Endothelial cell of umbilical vein (primary cell): ENCODE results near the gene RASAL2. TPM values are rescaled to one million over a fixed set of nuclear protein-coding genes. Genes with fewer than 3 reads are reported as not detected.

Experiments
- BruUV-seq: library from RNA; stranded (reverse); fragments of 400-500 nt; replicated peaks from 2 replicates; lab custom pipeline; 2021; lab: Mats Ljungman, UMichigan
- CTCF ChIA-PET: fragments of 300-600, 350-600 bp; sonication (Branson Sonifier 250); formaldehyde crosslinking; loops from one replicate; lab custom pipeline; 2021; ENCODE audit warnings: antibody characterized with exemption, inconsistent platforms; lab: Charles Lee
- POLR2A ChIA-PET: fragments of 300-600, 350-600 bp; sonication (Branson Sonifier 250); formaldehyde crosslinking; loops from one replicate; lab custom pipeline; 2021; ENCODE audit warnings: antibody characterized with exemption, inconsistent platforms; lab: Charles Lee
- DNase-seq: peaks from one replicate; pipeline ENCODE4 v3.0.0-alpha.2; 2011; ENCODE audit warnings: low read depth, low spot score
- FAIRE-seq: peaks from 2 replicates; lab custom pipeline; 2011; peaks lifted over from hg19 to GRCh38; lab: Jason Lieb, UNC
- H2AFZ ChIP-seq: 2 replicates; pipeline ENCODE4 v1.6.0; 2012; ENCODE audit warnings: low read depth, low read length, control low read depth, inconsistent platforms
- H3K27ac ChIP-seq: 2 replicates; pipeline ENCODE4 v1.5.1; 2011; ENCODE audit warnings: low read depth, mild to moderate bottlenecking, control low read depth, low read length, moderate library complexity; ENCODE audit not compliant: insufficient read depth
- H3K27me3 ChIP-seq, 2 experiments: 2 replicates each; pipeline versions ENCODE4 v1.6.0 to v1.6.1; 2011; ENCODE audit warnings: low read length in 2 of 2, mixed read lengths in 1 of 2; ENCODE audit not compliant: control insufficient read depth in 2 of 2, insufficient read depth in 2 of 2
- H3K36me3 ChIP-seq, 2 experiments: 2 replicates in 1 of 2; 3 replicates in 1 of 2; pipeline ENCODE4 v1.5.1; 2011; ENCODE audit warnings: low read length in 2 of 2, mild to moderate bottlenecking in 1 of 2, moderate library complexity in 1 of 2; ENCODE audit not compliant: control insufficient read depth in 2 of 2, insufficient read depth in 2 of 2; ENCODE audit errors: extremely low read depth in 1 of 2
- H3K4me1 ChIP-seq: 3 replicates; pipeline ENCODE4 v1.5.1; 2011; ENCODE audit warnings: mild to moderate bottlenecking, low read length; ENCODE audit not compliant: control insufficient read depth, insufficient read depth; ENCODE audit errors: extremely low read depth
- H3K4me2 ChIP-seq: 2 replicates; pipeline ENCODE4 v1.6.1; 2011; ENCODE audit warnings: low read length, control low read depth, mixed read lengths; ENCODE audit not compliant: insufficient read depth
- H3K4me3 ChIP-seq, 3 experiments: fragments of 200-600 bp in 1 of 3; sonication (generic), shearing (Covaris generic) in 1 of 3; replicated peaks in 1 of 3; 2 replicates each; pipeline ENCODE4 v1.5.1; 2011 to 2016; ENCODE audit warnings: control low read depth in 3 of 3, low read length in 3 of 3, mild to moderate bottlenecking in 2 of 3, inconsistent platforms in 1 of 3, low read depth in 1 of 3, moderate library complexity in 1 of 3; ENCODE audit not compliant: insufficient read depth in 1 of 3
- H3K79me2 ChIP-seq: 2 replicates; pipeline ENCODE4 v1.6.0; 2012; ENCODE audit warnings: low read length, inconsistent platforms; ENCODE audit not compliant: control insufficient read depth, insufficient read depth
- H3K9ac ChIP-seq: replicated peaks from 2 replicates; pipeline ENCODE3; 2011; ENCODE audit warnings: low read length, control low read depth; ENCODE audit not compliant: insufficient read depth; ENCODE audit errors: extremely low read depth
- H3K9me1 ChIP-seq: replicated peaks from 3 replicates; pipeline ENCODE4 v1.6.0; 2011; ENCODE audit warnings: mild to moderate bottlenecking, low read length; ENCODE audit not compliant: control insufficient read depth, insufficient read depth; ENCODE audit errors: extremely low read depth
- H3K9me3 ChIP-seq: replicated peaks from 2 replicates; pipeline ENCODE4 v1.5.1; 2012; ENCODE audit warnings: low read length, inconsistent platforms; ENCODE audit not compliant: control insufficient read depth, insufficient read depth
- H4K20me1 ChIP-seq: replicated peaks from 2 replicates; pipeline ENCODE3; 2011; ENCODE audit warnings: mild to moderate bottlenecking, low read length; ENCODE audit not compliant: control insufficient read depth, insufficient read depth; ENCODE audit errors: extremely low read depth
- EZH2 ChIP-seq: IDR thresholded peaks from 2 replicates; pipeline ENCODE4 v1.6.1; 2012; ENCODE audit warnings: borderline replicate concordance, low read depth, mild to moderate bottlenecking, moderate library complexity, low read length, inconsistent platforms; ENCODE audit not compliant: severe bottlenecking
- FOS ChIP-seq: IDR thresholded peaks from 2 replicates; pipeline ENCODE4 v1.6.1; 2011; ENCODE audit warnings: mild to moderate bottlenecking, low read length, moderate library complexity, borderline replicate concordance; ENCODE audit not compliant: insufficient read depth
- GATA2 ChIP-seq: IDR thresholded peaks from 2 replicates; pipeline ENCODE4 v1.7.0; 2011; ENCODE audit warnings: low read depth, mild to moderate bottlenecking, moderate library complexity, mixed read lengths, low read length; ENCODE audit not compliant: insufficient read length, insufficient read depth
- JUN ChIP-seq: IDR thresholded peaks from 2 replicates; pipeline ENCODE4 v1.6.1; 2011; ENCODE audit warnings: borderline replicate concordance, low read depth; ENCODE audit not compliant: insufficient read length, insufficient read depth
- MAX ChIP-seq: IDR thresholded peaks from 2 replicates; pipeline ENCODE4 v1.6.1; 2011; ENCODE audit not compliant: insufficient read depth, insufficient read length
- MYC ChIP-seq: IDR thresholded peaks from one replicate; pipeline ENCODE4 v1.6.1; 2011; ENCODE audit warnings: mild to moderate bottlenecking, low read depth, low read length
- POLR2A ChIP-seq: IDR thresholded peaks from 2 replicates; pipeline ENCODE4 v1.6.1; 2012; ENCODE audit warnings: low read depth, mild to moderate bottlenecking, control low read depth, low read length
- POLR2AphosphoS5 ChIP-seq: IDR thresholded peaks from 2 replicates; pipeline ENCODE4 v1.6.1; 2012; ENCODE audit warnings: low read depth, mild to moderate bottlenecking, control low read depth, low read length, moderate library complexity; ENCODE audit not compliant: insufficient read depth
- dilution Hi-C: fragments of 300-500 bp; cut with MboI; formaldehyde crosslinking; loops from one replicate; pipeline ENCODE4 v1.15.0; 2019; ENCODE audit warnings: low sequenced_read_pairs; ENCODE audit not compliant: extremely low pct_ligation_motif_present
- intact Hi-C: fragments of 100-400 bp; cut with micrococcal nuclease; formaldehyde crosslinking; loops from one replicate; pipeline ENCODE4 v1.10.0; 2022
- polyA plus RNA-seq, 4 experiments: library from polyadenylated mRNA; depleted of rRNA in 3 of 4; stranded (reverse) in 3 of 4; unstranded in 1 of 4; fragments of >200 nt; gene quantifications; 2 replicates each; pipeline versions ENCODE4 v1.2.1 to v1.2.3, GENCODE V29; 2011 to 2012; ENCODE audit warnings: missing spikeins in 1 of 4
- total RNA-seq: library from RNA; stranded (reverse); gene quantifications from 2 replicates; pipeline ENCODE4 v1.2.3, GENCODE V29; 2021
- TF ChIP-seq, protein P1 (sequence below), 2 donors: IDR thresholded peaks; 1 replicate in 1 of 2; 2 replicates in 1 of 2; pipeline ENCODE4 v1.5.1; 2011; ENCODE audit warnings: low read length in 2 of 2, mild to moderate bottlenecking in 2 of 2, moderate library complexity in 2 of 2, control low read depth in 1 of 2, inconsistent platforms in 1 of 2, low read depth in 1 of 2; ENCODE audit not compliant: insufficient read depth in 1 of 2; ENCODE audit errors: extremely low read depth in 1 of 2

Gene RASAL2
- total and polyA plus RNA-seq, 2 donors (not counting 3 experiments of a cell fraction or from before 2014, with no cell fraction given), result 12.5 to 15.5 TPM

DNA sequence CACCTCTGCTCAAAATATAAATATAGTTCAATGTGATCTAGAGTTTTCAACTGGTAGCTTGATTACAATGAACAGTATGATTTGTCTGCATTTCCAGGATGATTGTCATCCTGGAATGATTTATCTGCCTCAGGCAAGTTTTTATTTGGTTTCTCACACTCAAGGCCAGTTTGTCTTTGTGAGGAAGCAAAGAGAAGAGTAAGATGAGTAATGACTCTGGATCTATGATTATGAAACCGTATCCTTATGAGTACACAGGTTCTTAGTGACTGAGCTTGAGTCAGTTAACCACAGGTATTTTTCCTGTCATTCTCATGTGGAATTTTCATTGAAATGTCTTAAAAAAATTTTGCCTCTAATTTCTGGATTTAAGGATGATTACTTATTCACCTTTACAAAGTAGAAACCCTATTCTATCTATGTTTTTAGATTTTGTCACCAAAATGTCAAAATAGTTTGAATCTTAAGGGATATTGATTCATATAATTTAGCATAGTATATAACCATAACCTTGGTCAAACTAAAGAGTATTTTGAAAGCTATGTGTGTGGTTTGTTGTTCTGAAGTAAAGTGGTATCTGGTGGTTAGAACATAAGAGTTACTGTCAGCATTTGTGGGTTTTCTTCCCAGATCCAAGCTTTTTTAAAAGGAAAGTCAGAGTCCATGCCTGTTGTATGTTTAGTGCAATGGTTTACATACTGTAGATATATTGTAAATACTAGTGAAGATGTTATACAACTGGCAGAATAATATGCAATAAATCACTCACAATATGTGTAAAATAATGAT is 145.0 kb downstream of the RASAL2 start:
- H3K4me1 ChIP-seq, result peaks cover 36% of the 10 kb centered on the region
- TSS peak; percentile 49 for BruUV-seq
- no peaks in the 10 kb centered on the region for H4K20me1 ChIP-seq
- no peak for FAIRE-seq
- ChIA-PET CTCF (interaction anchor here (0.9 to 2.8 kb wide), 6 partner anchors 16 to 281 kb away, joined by 3 to 14 read pairs (median 4); no protein-coding TSS in a partner anchor), POLR2A (no interaction called here)
- peak overlapping the region; percentile 53 for H3K27ac ChIP-seq
- dilution Hi-C loops, result no loop called here
- peak overlapping the region; percentile 45 for H3K4me2 ChIP-seq
- peak; percentile 72 for DNase-seq
- TF ChIP-seq POLR2A, result no peak
- peak; percentile 90 for TF ChIP-seq FOS
- TF ChIP-seq POLR2AphosphoS5, result peak; percentile 24
- TF ChIP-seq JUN, result peak; percentile 37
- TF ChIP-seq GATA2, result peak; percentile 52
- TF ChIP-seq MAX, result no peak
- no peak overlapping the region for H2AFZ ChIP-seq
- intact Hi-C loops, result loop anchor here (2.0 kb wide), 1 partner anchor 16 kb away; no protein-coding TSS in a partner anchor
- H3K79me2 ChIP-seq, result peaks cover 8% of the 10 kb centered on the region
- H3K9me1 ChIP-seq, result no peaks in the 10 kb centered on the region
- H3K9me3 ChIP-seq, result no peaks in the 10 kb centered on the region
- no peaks in the 10 kb centered on the region for H3K27me3 ChIP-seq
- H3K4me3 ChIP-seq, result no peak overlapping the region
- H3K9ac ChIP-seq, result peak overlapping the region; percentile 8
- no peaks in the 10 kb centered on the region for H3K36me3 ChIP-seq

- BruUV-seq, result no TSS peak
- dilution Hi-C loops (no loop called here), intact Hi-C loops (loop anchor here (2.0 kb wide), 1 partner anchor 48 kb away; no protein-coding TSS in a partner anchor)
- no peaks in the 10 kb centered on the region for H3K27me3 ChIP-seq
- peak overlapping the region; percentile 30 for H3K4me2 ChIP-seq
- CTCF ChIA-PET, result interaction anchor here (0.8 to 1.6 kb wide), 13 partner anchors 10 to 209 kb away, joined by 3 to 10 read pairs (median 4); partner anchors contain the start of gene RASAL2
- no peak overlapping the region for H2AFZ ChIP-seq
- POLR2A ChIA-PET, result no interaction called here
- DNase-seq (peak; percentile 48), FAIRE-seq (no peak)
- no peaks in the 10 kb centered on the region for H4K20me1 ChIP-seq
- no peak overlapping the region for H3K9ac ChIP-seq
- peaks cover 8% of the 10 kb centered on the region for H3K79me2 ChIP-seq
- H3K4me3 ChIP-seq, result no peak overlapping the region
- H3K9me1 ChIP-seq, result no peaks in the 10 kb centered on the region
- peaks cover 36% of the 10 kb centered on the region for H3K4me1 ChIP-seq
- peak overlapping the region; percentile 51 for H3K27ac ChIP-seq
- no peak for TF ChIP-seq POLR2A
- no peak for TF ChIP-seq EZH2
- peak; percentile 69 for TF ChIP-seq FOS
- TF ChIP-seq MYC, result no peak
- peak; percentile 25 for TF ChIP-seq JUN
- TF ChIP-seq MAX, result no peak
- TF ChIP-seq, protein P1, sequence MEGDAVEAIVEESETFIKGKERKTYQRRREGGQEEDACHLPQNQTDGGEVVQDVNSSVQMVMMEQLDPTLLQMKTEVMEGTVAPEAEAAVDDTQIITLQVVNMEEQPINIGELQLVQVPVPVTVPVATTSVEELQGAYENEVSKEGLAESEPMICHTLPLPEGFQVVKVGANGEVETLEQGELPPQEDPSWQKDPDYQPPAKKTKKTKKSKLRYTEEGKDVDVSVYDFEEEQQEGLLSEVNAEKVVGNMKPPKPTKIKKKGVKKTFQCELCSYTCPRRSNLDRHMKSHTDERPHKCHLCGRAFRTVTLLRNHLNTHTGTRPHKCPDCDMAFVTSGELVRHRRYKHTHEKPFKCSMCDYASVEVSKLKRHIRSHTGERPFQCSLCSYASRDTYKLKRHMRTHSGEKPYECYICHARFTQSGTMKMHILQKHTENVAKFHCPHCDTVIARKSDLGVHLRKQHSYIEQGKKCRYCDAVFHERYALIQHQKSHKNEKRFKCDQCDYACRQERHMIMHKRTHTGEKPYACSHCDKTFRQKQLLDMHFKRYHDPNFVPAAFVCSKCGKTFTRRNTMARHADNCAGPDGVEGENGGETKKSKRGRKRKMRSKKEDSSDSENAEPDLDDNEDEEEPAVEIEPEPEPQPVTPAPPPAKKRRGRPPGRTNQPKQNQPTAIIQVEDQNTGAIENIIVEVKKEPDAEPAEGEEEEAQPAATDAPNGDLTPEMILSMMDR (IDR thresholded peaks at IDR 0.05; ENCODE audit: extremely low read depth in 1 of 2, insufficient read depth in 1 of 2, low read depth in 1 of 2, low read length in 2 of 2), result no peak
- TF ChIP-seq GATA2, result peak; percentile 44
- TF ChIP-seq POLR2AphosphoS5, result no peak
- no peaks in the 10 kb centered on the region for H3K9me3 ChIP-seq
- no peaks in the 10 kb centered on the region for H3K36me3 ChIP-seq
These were observed 147.2 kb downstream of the RASAL2 start for GRCh38 chr1:178241057-178241456.
